Aorta (tissue), 5 donors: ENCODE data around the gene ITCH. TPM values are rescaled to one million over a fixed set of nuclear protein-coding genes. Genes with fewer than 3 reads are reported as not detected.
"Not testable (repeated sequence)": the region's sequence is repeated elsewhere in the genome, so short reads cannot be mapped to it uniquely, and the experiment has no call there.

Source experiments
- ATAC-seq: fragments of 200-7000 bp; cut with Tn5 transposase; one replicate; pipeline ENCODE4 v1.9.1; 2022; ENCODE audit warnings: moderate library complexity; ENCODE audit not compliant: low FRiP score
- DNase-seq, 2 donors: peaks; one replicate each; pipeline ENCODE4 v3.0.0-alpha.2; 2020
- H3K27ac ChIP-seq, 2 donors: one replicate each; pipeline ENCODE4 v1.5.1; 2013; ENCODE audit warnings: low read length in 2 of 2, mild to moderate bottlenecking in 2 of 2, moderate library complexity in 2 of 2, control low read depth in 1 of 2, inconsistent platforms in 1 of 2, low read depth in 1 of 2
- H3K27me3 ChIP-seq, 2 donors: one replicate each; pipeline ENCODE4 v1.6.1; 2013; ENCODE audit warnings: control low read depth in 1 of 2, low read length in 1 of 2, mild to moderate bottlenecking in 1 of 2, moderate library complexity in 1 of 2; ENCODE audit not compliant: insufficient read depth in 2 of 2, control insufficient read depth in 1 of 2
- H3K36me3 ChIP-seq, 2 donors: one replicate each; pipeline ENCODE4 v1.6.1; 2013; ENCODE audit warnings: control low read depth in 1 of 2, low read length in 1 of 2, mild to moderate bottlenecking in 1 of 2; ENCODE audit not compliant: insufficient read depth in 2 of 2, control insufficient read depth in 1 of 2
- H3K4me1 ChIP-seq, 2 donors: one replicate each; pipeline ENCODE4 v1.6.1; 2013; ENCODE audit warnings: low read length in 2 of 2, control low read depth in 1 of 2, mild to moderate bottlenecking in 1 of 2, moderate library complexity in 1 of 2; ENCODE audit not compliant: insufficient read depth in 2 of 2, control insufficient read depth in 1 of 2
- H3K4me3 ChIP-seq, 2 donors: one replicate each; pipeline ENCODE4 v1.5.1; 2013; ENCODE audit warnings: low read length in 2 of 2, control low read depth in 1 of 2, mild to moderate bottlenecking in 1 of 2
- H3K9me3 ChIP-seq: one replicate; pipeline ENCODE4 v1.6.1; 2013; ENCODE audit warnings: mild to moderate bottlenecking, low read length; ENCODE audit not compliant: control insufficient read depth
- WGBS, 2 donors: extraction: QIAGEN DNeasy Blood & Tissue Kit; methylation state at CpG; one replicate each; pipeline ENCODE4 v1.1.7; 2013; 5-methylcytosine and 5-hydroxymethylcytosine counted together
- intact Hi-C, 2 donors: fragments of 100-400 bp; cut with DNase I; formaldehyde crosslinking; loops; one replicate each; pipeline versions ENCODE4 v1.14.2 to v1.15.0; 2022
- polyA plus RNA-seq, 2 donors: library from polyadenylated mRNA; stranded (reverse); fragments of 200-250 nt; gene quantifications; one replicate each; pipeline ENCODE4 v1.2.3, GENCODE V29; 2013
- total RNA-seq, 2 donors: library from RNA; stranded (reverse); fragmentation: NEBNext Ultra II Directional; extraction: Animal tissue kit (Norgen Biotek cat#: 25700); gene quantifications; one replicate each; pipeline ENCODE4 v1.2.1, GENCODE V29; 2021
- donor health status: healthy with polysubstance abuse.
- donor health status: Bipolar disorder and iron deficiency.
- donor health status: DM: no; HTN: no; CAD: no.
- donor health status: DM: no; HTN: no; CAD: no.
- donor health status: DM: yes; HTN: yes; CAD: no.

The ITCH gene
- total and polyA plus RNA-seq, 4 donors: 11.7 to 66.2 (median 36.8) TPM

GRCh38 chr20:34328928-34329677 is 34.0 kb upstream of the ITCH start:
- 86 to 88% methylated on average over 9 of the region's 9 CpGs for WGBS, 2 donors
- Histone ChIP-seq H3K36me3 (no peaks in the 10 kb centered on the region), H3K27me3 (no peaks in the 10 kb centered on the region), H3K4me1 (no peaks in the 10 kb centered on the region), H3K9me3 (no peaks in the 10 kb centered on the region), H3K4me3 (no peak overlapping the region), H3K27ac (no peak overlapping the region)
- ATAC-seq (no peak), DNase-seq (no peak)
- intact Hi-C loops: no loop called here

GRCh38 chr20:34330861-34331544 is 32.1 kb upstream of the ITCH start:
- H3K4me1 ChIP-seq, H3K27me3 ChIP-seq, H3K4me3 ChIP-seq, ATAC-seq, H3K9me3 ChIP-seq, intact Hi-C loops, H3K27ac ChIP-seq, H3K36me3 ChIP-seq, DNase-seq: not testable (repeated sequence)
- WGBS, 2 donors: 89 to 93% methylated on average over 15 of the region's 15 CpGs

- WGBS, 2 donors: 89 to 92% methylated on average over 7 of the region's 7 CpGs
- Histone ChIP-seq H3K36me3 (no peaks in the 10 kb centered on the region), H3K27me3 (no peaks in the 10 kb centered on the region), H3K4me1 (no peaks in the 10 kb centered on the region), H3K27ac (no peak overlapping the region), H3K4me3 (no peak overlapping the region), H3K9me3 (no peaks in the 10 kb centered on the region)
- ATAC-seq (no peak), DNase-seq (peak in 1 of 2 donors; percentile 2)
- intact Hi-C loops: no loop called here
Observed at GRCh38 chr20:34331838-34332237, 31.2 kb upstream of the ITCH start.

- WGBS, 2 donors: 92 to 98% methylated on average over 19 of the region's 19 CpGs
- H3K36me3 ChIP-seq: no peaks in the 10 kb centered on the region
- H3K4me3 ChIP-seq: no peak overlapping the region
- H3K9me3 ChIP-seq: no peaks in the 10 kb centered on the region
- no peaks in the 10 kb centered on the region for H3K4me1 ChIP-seq
- DNase-seq (peak in 1 of 2 donors; percentile 42), ATAC-seq (no peak)
- no peak overlapping the region for H3K27ac ChIP-seq
- intact Hi-C loops: no loop called here
- H3K27me3 ChIP-seq: no peaks in the 10 kb centered on the region
Observed at GRCh38 chr20:34332262-34332920, 30.7 kb upstream of the ITCH start.

- Histone ChIP-seq H3K27ac (no peak overlapping the region), H3K4me3 (no peak overlapping the region), H3K9me3 (no peaks in the 10 kb centered on the region), H3K36me3 (no peaks in the 10 kb centered on the region), H3K4me1 (no peaks in the 10 kb centered on the region), H3K27me3 (no peaks in the 10 kb centered on the region)
- 81 to 86% methylated on average over 4 of the region's 4 CpGs for WGBS, 2 donors
- ATAC-seq (no peak), DNase-seq (no peak)
- intact Hi-C loops: no loop called here
Observed at GRCh38 chr20:34333786-34334185, 29.3 kb upstream of the ITCH start.

GRCh38 chr20:34334654-34335407 is 28.2 kb upstream of the ITCH start:
- WGBS, 2 donors: 84 to 85% methylated on average over 5 of the region's 5 CpGs
- H3K4me1 ChIP-seq: no peaks in the 10 kb centered on the region
- DNase-seq: no peak
- no peaks in the 10 kb centered on the region for H3K27me3 ChIP-seq
- no peak for ATAC-seq
- H3K27ac ChIP-seq: no peak overlapping the region
- no peaks in the 10 kb centered on the region for H3K36me3 ChIP-seq
- no peaks in the 10 kb centered on the region for H3K9me3 ChIP-seq
- H3K4me3 ChIP-seq: no peak overlapping the region
- intact Hi-C loops: no loop called here

- Histone ChIP-seq H3K36me3 (no peaks in the 10 kb centered on the region), H3K27ac (no peak overlapping the region), H3K9me3 (no peaks in the 10 kb centered on the region), H3K4me3 (no peak overlapping the region), H3K27me3 (no peaks in the 10 kb centered on the region), H3K4me1 (no peaks in the 10 kb centered on the region)
- intact Hi-C loops: no loop called here
- no peak for ATAC-seq
- 41 to 45% methylated on average over 1 of the region's 1 CpG for WGBS, 2 donors
- no peak for DNase-seq
Observed at GRCh38 chr20:34337544-34337943, 25.5 kb upstream of the ITCH start.

- WGBS, 2 donors: 86 to 88% methylated on average over 15 of the region's 15 CpGs
- Histone ChIP-seq H3K36me3 (no peaks in the 10 kb centered on the region), H3K4me1 (no peaks in the 10 kb centered on the region), H3K9me3 (no peaks in the 10 kb centered on the region), H3K4me3 (no peak overlapping the region), H3K27ac (no peak overlapping the region), H3K27me3 (no peaks in the 10 kb centered on the region)
- DNase-seq (no peak), ATAC-seq (no peak)
- intact Hi-C loops: no loop called here
Observed at GRCh38 chr20:34337982-34338726, 24.9 kb upstream of the ITCH start.
